Measurements from ENCODE around the gene A1BG. TPM values are rescaled to one million over a fixed set of nuclear protein-coding genes. Genes with fewer than 3 reads are reported as not detected.
"Not testable (repeated sequence)": the region's sequence is repeated elsewhere in the genome, so short reads cannot be mapped to it uniquely, and the experiment has no call there.

Gene A1BG
- polyA plus RNA-seq, 4 donors = 1.3 to 2.0 (median 1.5) TPM

DNA sequence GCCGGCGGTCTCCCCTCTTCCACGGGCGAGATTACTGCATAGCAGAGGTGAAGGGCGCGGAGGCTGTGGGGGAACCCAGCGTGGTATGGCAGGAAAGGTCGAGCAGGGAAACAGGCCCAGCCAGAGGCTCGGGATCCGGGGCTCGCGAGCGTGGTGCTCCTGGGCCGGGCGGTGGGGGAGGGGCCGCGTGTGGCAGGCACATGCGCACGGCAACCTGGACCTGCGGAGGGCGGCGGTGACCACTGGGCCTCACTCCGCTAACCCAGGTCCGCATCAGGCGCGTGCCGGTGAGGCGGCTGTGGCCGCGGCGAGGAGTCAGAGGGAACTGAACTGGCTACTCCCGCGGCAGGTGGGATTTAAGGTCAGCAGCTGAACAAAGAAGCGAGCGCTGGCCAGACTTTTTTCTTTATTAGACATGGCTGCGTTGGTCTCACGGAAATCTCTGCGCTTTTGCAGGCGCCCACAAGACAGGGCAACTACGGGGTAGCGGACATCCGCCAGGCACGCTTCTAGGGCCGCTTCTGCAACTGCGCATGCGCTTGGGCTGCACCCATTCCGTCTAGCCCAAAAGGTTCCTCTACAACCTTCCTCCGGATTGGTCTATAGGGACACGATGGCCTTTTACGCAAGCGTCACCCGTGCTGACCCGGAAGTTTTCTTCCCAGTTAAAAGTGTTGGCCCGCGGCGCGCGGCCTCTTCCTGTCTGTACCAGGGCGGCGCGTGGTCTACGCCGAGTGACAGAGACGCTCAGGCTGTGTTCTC is 33.5 kb upstream of the A1BG start, which contains the start of gene RPS5:
Gene RPS5, plus strand, starts transcription at position 694 of the 762 bp plus-strand sequence. CDS start 869 bp downstream, outside the sequence.
- peak; percentile 87 to 98 (median 94) for DNase-seq (ENCODE audit: low read depth in 4 of 4, low spot score in 2 of 4)

- DNase-seq (ENCODE audit: low read depth in 4 of 4, low spot score in 2 of 4) = no peak
These were observed 32.7 kb upstream of the A1BG start for GRCh38 chr19:58385891-58386575.

DNA sequence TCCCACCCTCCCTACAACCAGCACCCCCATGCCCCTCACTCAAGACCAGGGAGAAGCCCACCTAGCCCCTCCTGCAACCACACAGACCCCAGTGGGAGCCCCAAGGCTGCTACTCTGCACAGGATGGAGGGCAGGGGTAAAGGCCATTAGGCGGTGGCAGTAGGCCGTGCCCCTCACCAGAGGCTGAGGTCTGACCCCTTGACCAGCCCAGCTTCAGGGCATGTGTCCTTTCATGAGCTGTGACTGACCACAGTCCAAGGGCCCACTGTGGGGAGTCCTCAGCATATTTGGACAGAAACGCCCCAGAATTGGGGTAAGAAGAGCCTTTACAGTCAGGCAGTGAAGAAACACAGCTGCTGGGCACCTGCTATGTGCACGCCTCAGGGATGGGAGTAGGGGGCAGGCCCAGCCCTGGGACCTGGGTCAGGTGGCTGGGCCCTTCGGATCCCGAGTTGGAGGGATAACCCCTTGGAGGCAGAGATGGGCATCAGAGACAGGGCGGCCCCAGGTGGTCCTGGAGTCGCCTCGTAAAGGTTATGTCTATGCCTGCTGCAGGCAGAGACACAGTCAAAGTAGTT is 32.1 kb upstream of the A1BG start:
- no peak for DNase-seq (ENCODE audit: low read depth in 4 of 4, low spot score in 2 of 4)

- DNase-seq (ENCODE audit: low read depth in 4 of 4, low spot score in 2 of 4) = no peak
These were observed 29.8 kb upstream of the A1BG start for GRCh38 chr19:58382997-58383603.

GRCh38 chr19:58381460-58382212 is 28.3 kb upstream of the A1BG start:
- DNase-seq (ENCODE audit: low read depth in 4 of 4, low spot score in 2 of 4) = no peak

GRCh38 chr19:58380662-58381459 is 27.6 kb upstream of the A1BG start, which contains the start of gene ZNF837:
Gene ZNF837, minus strand, starts transcription at chr19:58381030. Its CDS starts 11,698 bp downstream, at chr19:58369332.
- peak; percentile 97 to 99 (median 98) for DNase-seq (ENCODE audit: low read depth in 4 of 4, low spot score in 2 of 4)

- no peak for DNase-seq (ENCODE audit: low read depth in 4 of 4, low spot score in 2 of 4)
These were observed 26.9 kb upstream of the A1BG start for GRCh38 chr19:58380037-58380661.

DNA sequence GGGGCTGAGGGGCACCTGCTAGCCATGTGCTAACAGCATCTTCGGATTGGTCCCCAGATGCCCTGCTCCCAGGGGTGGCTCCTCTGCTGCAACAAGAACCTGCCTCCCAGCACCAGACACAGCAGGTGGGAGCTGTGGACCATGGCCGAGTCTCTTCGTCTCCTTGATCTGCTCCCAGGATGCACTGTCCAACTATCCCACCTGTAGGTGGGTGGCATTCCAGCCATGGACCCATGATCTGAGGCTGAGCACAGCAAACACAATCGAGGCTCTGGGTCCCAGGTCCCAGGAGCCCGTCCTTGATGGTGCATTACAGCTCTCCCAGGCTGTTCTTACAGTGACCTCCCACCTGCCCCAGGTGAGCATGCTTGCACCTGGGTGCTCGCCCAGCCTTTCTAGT is 26.0 kb upstream of the A1BG start:
- no peak for DNase-seq (ENCODE audit: low read depth in 4 of 4, low spot score in 2 of 4)

DNA sequence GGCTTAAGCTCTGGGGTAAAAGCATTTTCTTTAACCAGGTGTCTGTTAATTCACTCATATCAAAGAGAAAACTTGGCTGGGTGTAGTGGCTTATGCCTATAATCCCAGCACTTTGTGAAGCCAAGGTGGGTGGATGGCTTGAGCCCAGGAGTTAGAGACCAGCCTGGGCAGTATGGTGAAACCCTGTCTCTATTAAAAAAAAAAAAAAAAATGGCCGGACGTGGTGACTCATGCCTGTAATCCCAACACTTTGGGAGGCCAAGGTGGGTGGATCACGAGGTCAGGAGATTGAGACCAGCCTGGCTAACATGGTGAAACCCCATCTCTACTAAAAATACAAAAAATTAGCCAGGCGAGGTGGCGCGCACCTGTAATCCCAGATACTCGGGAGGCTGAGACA is 23.4 kb upstream of the A1BG start:
- DNase-seq (ENCODE audit: low read depth in 4 of 4, low spot score in 2 of 4) = not testable (repeated sequence)

DNA sequence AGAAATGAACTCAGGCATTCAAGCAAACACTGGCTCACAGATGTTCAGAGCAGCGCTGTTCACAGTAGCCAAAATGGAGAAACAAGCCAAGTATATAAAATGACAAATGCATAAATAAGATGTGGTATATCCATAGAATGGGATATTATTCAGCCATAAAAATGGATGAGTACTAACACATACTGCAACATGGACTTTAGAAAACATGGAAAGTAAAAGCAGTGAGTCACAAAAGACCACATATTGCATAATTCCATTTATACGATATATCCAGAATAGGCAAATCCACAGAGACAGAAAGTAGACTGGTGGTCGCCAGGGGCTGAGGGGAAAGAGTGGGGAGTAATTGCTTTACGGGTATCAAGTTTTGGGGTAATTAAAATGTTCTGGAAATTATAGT is 20.9 kb upstream of the A1BG start:
- DNase-seq (ENCODE audit: low read depth in 4 of 4, low spot score in 2 of 4) = no peak

DNA sequence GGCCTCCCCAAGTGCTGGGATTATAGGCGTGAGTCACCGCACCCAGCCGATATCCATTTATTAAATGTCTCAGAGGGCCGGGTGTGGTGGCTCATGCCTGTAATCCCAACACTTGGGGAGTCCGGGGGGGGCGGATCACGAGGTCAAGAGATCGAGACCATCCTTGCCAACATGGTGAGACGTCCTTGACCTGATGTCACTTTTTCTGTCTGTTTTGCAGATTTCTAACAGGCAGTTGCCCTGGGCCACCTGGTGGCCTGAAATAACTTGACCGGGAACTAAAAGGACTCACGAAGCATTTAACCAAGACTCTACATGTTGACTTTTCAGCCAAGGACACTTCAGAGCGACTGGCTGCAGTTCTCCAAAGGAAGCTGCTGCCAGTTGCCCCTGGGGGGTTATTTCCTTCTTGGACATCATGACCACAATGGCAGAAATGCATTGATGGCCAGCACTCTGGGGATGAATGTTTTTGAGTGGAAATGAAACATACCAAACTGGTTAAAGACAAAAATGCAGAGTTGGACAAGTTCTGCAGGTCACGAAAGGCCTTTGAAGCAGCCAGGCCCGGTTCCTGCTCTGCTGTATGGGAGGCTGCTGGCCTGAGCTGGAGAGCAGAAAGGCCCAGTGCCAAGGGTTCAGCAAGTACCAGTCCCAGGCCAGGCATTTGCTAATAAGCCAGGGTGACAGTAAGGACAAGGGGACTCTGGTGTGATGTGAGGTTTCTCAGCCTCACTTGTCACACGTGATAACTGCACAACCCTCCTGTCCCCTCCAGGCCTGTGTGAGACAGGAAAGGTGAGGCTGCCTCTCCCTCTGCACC is 19.2 kb upstream of the A1BG start:
- no peak for DNase-seq (ENCODE audit: low read depth in 4 of 4, low spot score in 2 of 4)

GRCh38 chr19:58368561-58369360 is 15.5 kb upstream of the A1BG start:
- no peak for DNase-seq (ENCODE audit: low read depth in 4 of 4, low spot score in 2 of 4)

DNA sequence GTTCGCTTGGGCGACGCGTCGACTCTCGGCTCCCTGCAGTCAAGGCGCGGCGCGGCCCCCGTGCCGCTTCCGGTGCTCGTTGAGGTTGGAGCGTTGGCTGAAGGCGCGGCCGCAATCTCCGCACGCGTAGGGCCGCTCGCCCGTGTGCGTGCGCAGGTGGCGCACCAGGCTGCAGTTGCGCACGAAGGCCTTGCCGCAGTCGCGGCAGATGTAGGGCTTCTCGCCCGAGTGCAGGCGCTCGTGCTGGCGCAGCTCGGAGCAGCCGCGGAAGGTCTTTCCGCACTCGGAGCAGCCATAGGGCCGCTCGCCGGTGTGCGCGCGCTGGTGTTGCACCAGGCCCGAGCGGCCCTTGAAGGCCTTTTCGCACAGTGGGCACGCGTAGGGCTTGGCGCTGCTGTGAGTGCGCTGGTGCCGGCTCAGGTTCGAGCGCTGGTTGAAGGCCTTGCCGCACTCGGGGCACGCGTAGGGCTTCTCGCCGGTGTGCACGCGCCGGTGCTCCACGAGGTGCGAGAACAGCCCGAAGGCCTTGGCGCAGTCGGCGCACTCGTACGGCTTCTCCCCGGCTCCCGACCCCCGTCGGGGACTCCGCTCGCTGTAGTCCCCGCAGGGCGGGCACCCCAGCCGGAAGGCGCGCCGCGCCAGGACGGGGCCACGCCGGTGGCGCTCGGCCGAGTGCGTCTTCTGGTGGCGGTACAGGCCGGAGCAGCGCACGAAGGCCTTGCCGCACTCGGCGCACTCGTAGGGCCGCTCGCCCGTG is 14.6 kb upstream of the A1BG start:
- no peak for DNase-seq (ENCODE audit: low read depth in 4 of 4, low spot score in 2 of 4)

- no peak for DNase-seq (ENCODE audit: low read depth in 4 of 4, low spot score in 2 of 4)
These were observed 13.5 kb upstream of the A1BG start for GRCh38 chr19:58366585-58367430.

DNA sequence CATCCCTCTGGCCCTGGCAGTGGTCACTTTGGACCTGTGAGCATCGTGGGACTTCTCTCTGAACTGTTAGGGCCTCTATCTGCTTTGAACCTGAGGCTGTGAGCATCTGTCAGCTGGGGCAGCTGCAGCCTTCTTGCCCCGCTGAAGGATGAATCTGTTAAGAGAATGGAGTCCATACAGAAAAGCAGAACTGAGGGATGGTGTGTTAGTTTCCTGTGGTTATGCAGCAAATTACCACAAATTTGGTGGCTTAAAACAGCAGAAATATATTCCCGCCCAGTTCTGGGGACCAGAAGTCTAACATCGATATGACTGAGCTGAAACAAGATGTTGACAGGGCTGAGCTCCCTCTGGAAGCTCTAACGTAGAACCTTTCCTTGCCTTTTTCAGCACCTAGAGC is 10.9 kb upstream of the A1BG start:
- no peak for DNase-seq (ENCODE audit: low read depth in 4 of 4, low spot score in 2 of 4)

Data from left renal cortex interstitium (tissue), 4 donors.